SK-N-SH treated with all-trans-retinoic acid at 6 μM for 48 hours (cell line): ENCODE data around the gene TIMM23B.
"Not testable (repeated sequence)": the region's sequence is repeated elsewhere in the genome, so short reads cannot be mapped to it uniquely, and the experiment has no call there.

ENCODE experiments used
- CREB5 ChIP-seq: fragments of 250-450 bp; sonication (Bioruptor Pico); IDR thresholded peaks from 2 replicates; pipeline ENCODE4 v1.5.1; 2020; ENCODE audit warnings: low read depth, mild to moderate bottlenecking, moderate library complexity
- CSDC2 ChIP-seq: fragments of 250-450 bp; sonication (Bioruptor Pico); IDR thresholded peaks from 2 replicates; pipeline ENCODE4 v1.5.0; 2020; ENCODE audit warnings: mild to moderate bottlenecking, moderate library complexity
- ESRRG ChIP-seq: fragments of 250-450 bp; sonication (Bioruptor Pico); IDR thresholded peaks from 2 replicates; pipeline ENCODE4 v1.6.1; 2021; ENCODE audit warnings: mild to moderate bottlenecking
- ISL1 ChIP-seq: fragments of 250-450 bp; sonication (Bioruptor Pico); IDR thresholded peaks from 2 replicates; pipeline ENCODE4 v2.1.2; 2022; ENCODE audit warnings: mild to moderate bottlenecking, moderate library complexity
- PATZ1 ChIP-seq: fragments of 250-450 bp; sonication (Bioruptor Pico); IDR thresholded peaks from 2 replicates; pipeline ENCODE4 v1.8.0; 2020; ENCODE audit warnings: mild to moderate bottlenecking, moderate library complexity, borderline replicate concordance
- RARB ChIP-seq: fragments of 250-450 bp; sonication (Bioruptor Pico); IDR thresholded peaks from 2 replicates; pipeline ENCODE4 v1.8.0; 2021; ENCODE audit warnings: mild to moderate bottlenecking, moderate library complexity
- SNAI2 ChIP-seq: fragments of 250-450 bp; sonication (Bioruptor Pico); IDR thresholded peaks from 2 replicates; pipeline ENCODE4 v1.5.0; 2020; ENCODE audit warnings: mild to moderate bottlenecking, moderate library complexity
- TCF4 ChIP-seq: fragments of 250-450 bp; sonication (Bioruptor Pico); IDR thresholded peaks from 2 replicates; pipeline ENCODE4 v1.8.0; 2021; ENCODE audit warnings: mild to moderate bottlenecking, moderate library complexity, borderline replicate concordance
- ZFP3 ChIP-seq: fragments of 250-450 bp; sonication (Bioruptor Pico); IDR thresholded peaks from 2 replicates; pipeline ENCODE4 v1.5.0; 2020; ENCODE audit warnings: mild to moderate bottlenecking, moderate library complexity
- ZFP30 ChIP-seq: fragments of 450-650 bp; formaldehyde crosslinking; IDR thresholded peaks from 2 replicates; pipeline ENCODE4 v1.5.0; 2022; ENCODE audit warnings: mild to moderate bottlenecking, moderate library complexity
- ZNF565 ChIP-seq: fragments of 450-650 bp; formaldehyde crosslinking; conservative IDR thresholded peaks from 2 replicates; pipeline ENCODE4 v1.5.0; 2020; ENCODE audit warnings: low read depth, mild to moderate bottlenecking, moderate library complexity
- ZNF70 ChIP-seq: fragments of 450-650 bp; formaldehyde crosslinking; IDR thresholded peaks from 2 replicates; pipeline ENCODE4 v1.5.0; 2020; ENCODE audit warnings: mild to moderate bottlenecking, moderate library complexity

GRCh38 chr10:49948737-49949136 is 6.9 kb downstream of the TIMM23B start:
- TF ChIP-seq ISL1; ZFP3 (CRISPR knock-in tag); ESRRG (CRISPR knock-in tag); ZFP30; PATZ1 (CRISPR knock-in tag); TCF4; CSDC2; CREB5 (CRISPR knock-in tag); ZNF70 (CRISPR knock-in tag); ZNF565 (CRISPR knock-in tag); SNAI2 (CRISPR knock-in tag); RARB (CRISPR knock-in tag): not testable (repeated sequence)
